ENCODE measurements around the gene CPEB1.
"Not testable (repeated sequence)": the region's sequence is repeated elsewhere in the genome, so short reads cannot be mapped to it uniquely, and the experiment has no call there.

Gene CPEB1

DNA sequence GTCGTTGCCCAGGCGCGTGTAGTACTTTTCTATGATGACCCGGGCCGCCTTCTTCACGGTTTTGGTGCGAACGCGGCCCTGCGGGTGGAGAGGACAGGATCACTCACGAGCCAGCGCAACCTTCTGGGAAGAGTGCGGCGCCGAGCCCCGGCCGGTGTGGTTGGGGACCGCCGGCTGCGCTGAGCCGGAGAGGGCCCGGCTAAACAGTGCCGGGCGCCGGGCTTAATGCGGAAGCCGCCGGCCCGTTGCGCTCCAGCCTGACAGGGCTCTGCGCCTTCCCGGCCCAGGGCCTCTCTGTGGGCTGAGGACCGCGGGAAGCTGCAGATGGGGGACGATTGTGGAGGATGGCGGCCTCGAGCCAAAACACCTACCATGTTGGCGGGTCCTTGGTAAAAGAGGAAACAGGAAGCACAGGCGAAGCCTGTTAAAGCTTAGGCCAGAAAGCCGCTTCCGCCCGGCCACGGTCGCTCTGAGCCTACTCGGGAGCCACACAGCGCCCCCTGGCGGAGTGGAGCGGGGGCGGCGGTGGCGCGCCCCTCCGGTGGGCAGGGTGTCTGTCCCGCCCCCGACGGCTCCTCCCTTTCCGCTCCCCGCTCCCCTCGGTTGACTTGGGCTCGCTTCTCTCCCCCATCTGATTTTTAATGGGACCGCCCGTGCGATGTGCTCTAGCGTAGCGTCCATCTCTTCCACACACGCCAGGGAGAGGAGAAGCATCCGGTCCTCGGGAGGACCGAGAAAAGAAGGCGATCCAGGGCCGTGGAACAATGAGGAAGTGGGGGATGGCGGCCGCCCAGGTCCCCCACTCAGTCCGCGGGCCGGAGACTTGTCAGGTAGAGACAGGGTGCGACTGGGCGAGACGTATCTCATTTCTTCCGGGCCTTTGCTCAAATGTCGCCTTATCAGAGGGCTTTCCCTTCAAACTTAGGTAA lies 106.8 kb downstream of the CPEB1 start, which contains the start of gene RPS17:
TSS of gene RPS17 (minus strand) at position 403 of the 929 bp plus-strand sequence. CDS start at position 374, 29 bp downstream.
- no peak for DNase-seq

DNA sequence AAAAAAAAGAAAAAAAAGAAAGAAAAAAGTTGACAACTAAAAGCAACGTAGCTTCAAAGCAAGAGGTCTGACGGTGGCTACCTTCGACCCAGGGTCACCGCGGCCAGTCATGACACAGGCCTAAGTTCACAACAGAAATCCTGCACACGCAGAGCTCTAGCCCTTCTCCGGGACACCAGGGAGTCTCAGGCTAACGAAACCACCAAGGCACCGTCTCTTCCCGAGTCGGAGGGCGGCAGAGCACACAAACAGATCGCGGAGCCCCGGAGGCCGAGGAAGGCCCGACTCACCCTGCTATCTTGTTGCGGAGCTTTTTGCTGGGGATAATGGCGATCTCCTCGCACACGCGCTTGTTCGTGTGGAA lies 107.5 kb downstream of the CPEB1 start:
- DNase-seq: no peak

DNA sequence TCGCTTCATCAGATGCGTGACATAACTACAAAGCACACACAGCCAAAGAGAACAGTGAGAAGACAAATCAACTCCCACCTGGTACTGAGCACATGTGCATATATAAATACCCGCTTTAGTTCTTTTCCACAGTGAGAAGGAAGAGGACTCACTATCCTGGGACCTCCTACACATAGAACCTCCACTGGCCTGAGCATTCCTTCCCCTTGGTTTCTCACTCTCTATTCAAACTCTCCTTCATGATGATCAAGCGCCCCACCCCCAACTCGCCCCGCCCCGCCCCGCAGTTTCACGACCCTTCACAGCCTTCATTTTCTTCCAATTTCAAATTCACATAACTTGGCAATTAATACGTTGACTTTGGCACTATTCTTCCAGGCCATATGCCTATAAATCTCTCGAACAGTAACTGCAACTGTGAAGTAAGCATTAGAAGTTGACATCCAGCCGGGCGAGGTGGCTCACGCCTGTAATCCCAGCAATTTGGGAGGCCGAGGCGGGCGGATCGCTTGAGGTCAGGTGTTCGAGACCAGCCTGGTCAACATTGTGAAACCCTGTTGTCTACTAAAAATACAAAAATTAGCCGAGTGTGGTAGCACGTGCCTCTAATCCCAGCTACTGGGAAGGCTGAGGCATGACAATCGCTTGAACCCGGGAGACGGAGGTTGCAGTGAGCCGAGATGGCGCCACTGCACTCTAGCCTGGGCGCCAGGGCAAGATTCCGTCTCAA lies 108.0 kb downstream of the CPEB1 start:
- DNase-seq: no peak

DNA sequence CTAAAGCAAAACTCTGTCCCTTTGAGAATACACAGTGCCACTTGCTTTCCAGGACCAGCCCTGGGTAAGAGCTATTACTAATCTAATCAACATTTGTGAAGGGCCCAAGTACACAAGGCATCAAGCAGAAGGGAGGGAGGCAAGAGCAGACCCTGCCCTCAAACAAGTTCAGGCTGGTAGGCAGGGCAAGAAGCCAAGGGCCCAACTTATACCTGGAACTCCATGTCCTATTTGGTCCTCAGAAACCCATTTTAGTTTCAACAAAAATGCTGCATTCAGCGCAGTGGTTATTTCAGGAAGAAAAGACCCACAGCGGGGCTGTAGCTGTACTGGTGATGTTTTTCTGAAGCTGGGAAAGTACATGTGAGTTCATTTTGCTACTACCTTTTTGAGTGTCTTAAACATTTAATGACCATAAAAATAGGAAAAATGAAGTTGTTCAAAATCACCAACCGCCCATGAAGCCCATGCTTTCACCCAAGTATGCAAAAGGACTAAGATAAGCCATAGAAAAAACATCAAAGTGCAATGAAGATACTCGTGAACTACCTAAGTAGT lies 109.7 kb downstream of the CPEB1 start:
- DNase-seq: no peak

DNA sequence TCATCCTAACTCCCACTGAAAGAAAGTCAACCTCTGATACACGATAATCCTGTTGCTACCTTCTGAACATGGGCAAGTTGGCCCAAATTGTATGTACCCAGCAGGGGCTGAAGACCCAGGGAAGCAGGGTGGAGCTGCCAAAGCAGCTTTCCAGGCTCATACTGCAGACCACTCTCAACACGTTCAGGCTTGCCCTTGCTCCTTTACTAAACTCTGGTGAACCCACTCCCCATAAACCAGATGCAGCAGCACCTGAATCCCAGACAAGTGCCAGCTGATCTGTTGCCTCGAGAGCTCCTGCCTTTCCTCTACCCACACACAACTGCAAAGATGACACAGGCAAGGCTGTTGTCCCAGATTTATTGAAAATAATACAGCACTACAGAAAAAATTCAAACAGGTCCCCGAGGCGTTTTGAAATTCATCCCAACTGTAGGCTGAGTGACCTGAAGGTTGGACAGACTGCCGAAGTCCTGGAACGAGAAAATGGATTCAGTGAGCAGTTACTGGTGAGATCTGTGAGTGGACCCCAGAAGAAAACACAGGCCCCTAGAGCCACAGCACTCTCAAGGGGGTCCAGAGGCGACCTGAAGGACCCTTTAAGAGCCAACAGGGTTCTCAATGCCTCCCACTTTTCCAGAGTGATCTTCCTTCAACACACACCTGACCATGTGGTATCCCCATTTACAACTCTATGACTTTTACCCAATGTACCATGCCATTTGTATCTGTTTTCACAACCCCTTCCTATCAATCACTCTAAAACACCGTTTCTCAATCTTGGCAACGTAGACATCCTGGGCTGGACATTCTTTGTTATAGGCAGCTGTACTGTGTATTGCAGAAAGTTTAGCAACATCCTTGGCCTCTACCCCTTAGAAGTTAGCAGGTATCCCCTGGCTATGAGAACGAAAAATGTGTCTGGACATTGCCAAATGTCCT lies 110.5 kb downstream of the CPEB1 start:
- no peak for DNase-seq

DNA sequence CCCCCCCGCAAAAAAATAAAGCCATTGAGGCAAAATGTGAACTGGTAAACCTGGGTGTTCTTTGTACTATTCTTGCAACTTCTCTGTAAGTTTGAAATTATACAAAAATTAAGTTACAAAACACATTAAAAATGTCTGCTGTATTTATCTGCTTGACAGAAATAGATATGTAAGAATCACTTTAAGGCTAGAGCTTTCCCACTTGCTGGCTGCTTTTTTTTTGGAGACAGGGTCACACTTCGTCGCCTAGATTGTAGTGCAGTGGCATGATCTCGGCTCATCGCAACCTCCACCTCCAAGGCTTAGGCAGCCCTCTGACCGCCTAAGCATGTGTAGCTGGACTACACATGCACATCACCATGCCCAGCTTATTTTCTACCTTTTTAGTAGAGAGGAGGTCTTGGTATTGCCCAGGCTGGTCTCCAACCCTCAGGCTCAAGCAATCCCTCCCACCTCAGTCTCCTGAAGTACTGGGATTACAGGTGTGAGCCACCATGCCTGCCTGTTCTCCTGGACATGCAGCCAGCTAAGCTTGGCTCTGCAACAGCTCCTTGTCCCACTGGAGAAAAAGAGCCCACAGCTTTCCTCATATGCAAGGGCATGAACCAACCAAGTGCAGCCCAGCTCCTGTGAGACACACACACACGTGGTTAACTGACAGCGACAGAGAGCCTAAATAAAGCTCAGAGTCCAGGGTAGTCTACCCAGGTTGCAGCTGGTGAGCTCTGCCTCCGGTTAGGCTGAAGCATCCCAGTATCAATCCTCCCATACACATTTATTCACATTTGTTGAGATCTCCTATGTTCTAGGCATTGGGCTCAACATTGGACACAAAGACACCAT lies 111.4 kb downstream of the CPEB1 start:
- DNase-seq: no peak

DNA sequence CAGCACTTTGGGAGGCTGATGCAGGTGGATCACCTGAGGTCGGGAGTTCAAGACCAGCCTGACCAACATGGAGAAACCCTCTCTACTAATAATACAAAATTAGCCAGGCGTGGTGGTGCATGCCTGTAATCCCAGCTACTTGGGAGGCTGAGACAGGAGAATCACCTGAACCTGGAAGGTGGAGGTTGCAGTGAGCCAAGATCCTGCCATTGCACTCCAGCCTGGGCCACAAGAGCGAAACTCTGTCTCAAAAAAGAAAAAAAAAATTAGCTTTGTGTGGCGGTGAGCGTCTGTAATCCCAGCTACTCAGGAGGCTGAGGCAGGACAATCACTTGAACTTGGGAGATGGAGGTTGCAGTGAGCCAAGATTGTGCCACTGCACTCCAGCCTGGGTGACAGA lies 112.0 kb downstream of the CPEB1 start:
- DNase-seq: not testable (repeated sequence)

DNA sequence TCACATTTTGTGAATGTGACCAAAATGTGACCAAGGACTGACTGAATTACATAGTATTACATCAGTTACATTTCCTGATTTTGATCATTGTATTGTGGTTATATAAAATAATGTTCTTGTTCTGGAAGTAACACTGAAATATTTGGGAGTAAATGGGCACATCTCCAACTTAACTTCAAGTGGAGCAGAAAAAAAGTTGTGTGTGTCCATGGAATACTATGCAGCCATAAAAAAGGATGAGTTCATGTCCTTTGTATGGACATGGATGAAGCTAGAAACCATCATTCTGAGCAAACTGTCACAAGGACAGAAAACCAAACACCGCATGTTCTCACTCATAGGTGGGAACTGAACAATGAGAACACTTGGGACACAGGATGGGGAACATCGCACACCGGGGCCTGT lies 112.7 kb downstream of the CPEB1 start:
- DNase-seq: not testable (repeated sequence)

DNA sequence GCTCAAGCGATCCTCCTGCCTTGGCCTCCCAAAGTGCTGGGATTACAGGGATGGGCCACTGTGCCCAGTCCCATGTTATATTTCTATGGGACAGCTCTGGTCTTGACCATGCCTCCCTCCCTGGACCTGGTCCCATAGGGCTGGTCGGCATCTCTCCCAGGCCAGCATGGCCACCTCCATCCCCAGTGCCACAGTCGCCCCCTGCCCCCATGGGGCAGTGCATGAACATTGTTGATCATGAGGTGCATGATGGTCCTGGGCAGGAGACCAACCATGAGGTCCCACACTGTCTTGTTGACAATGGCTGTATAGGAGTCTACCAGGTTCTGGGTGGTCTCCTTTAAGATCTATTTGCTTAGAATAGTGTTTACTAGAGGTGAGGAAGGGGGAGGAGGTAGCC lies 113.4 kb downstream of the CPEB1 start:
- DNase-seq: no peak

DNA sequence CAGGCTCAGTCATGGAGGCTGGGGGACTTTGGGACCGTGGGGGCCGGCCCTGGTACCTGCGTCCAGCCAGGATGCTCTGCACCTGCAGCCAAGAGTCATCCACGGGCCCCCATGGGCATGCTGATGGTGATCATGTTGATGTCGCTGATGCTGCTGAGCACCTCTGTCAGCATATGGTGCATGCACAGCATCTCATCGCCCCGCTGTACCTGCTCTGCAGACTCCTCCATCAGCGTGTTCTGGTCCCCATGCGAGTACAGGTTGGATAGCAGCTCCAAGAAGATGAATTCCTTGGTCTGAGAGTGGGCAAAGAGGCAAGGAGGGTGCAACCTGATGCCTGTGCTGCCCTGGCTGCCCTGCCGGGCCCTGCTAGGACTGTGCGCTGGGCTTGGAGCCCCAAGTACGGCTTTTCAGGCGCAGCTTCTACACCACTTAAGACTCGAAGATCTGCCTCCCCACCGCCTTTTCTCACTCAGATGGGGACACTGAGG lies 114.1 kb downstream of the CPEB1 start:
- no peak for DNase-seq

DNA sequence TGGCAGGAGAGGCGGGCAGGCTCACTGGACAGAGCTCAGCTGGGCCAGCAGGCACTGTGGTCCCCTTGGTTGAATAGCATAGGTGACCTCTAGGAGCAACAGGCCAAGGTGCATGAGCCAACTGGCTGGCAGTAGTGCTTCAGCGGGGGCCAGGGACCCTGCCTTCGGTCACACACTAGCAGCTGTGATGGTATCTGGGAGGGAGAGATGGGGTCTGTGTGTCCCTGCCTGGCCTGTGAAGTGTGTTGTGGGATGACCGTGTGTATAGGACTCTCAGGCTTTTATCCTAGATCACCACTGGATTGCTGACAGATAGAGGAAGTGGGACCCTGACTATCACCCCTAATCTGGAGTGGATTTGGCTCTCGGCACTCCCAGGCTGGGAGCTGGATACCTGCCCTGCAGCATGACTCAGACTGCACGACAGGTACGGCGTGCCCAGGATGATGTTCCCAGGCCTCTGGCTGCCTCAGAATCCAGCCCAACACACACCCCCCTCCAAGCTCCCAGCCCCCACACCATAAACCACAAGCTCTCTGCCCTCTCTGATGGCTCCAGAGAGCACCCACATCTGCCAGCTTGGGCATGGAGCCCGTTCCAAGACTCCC lies 114.7 kb downstream of the CPEB1 start:
- DNase-seq: no peak

DNA sequence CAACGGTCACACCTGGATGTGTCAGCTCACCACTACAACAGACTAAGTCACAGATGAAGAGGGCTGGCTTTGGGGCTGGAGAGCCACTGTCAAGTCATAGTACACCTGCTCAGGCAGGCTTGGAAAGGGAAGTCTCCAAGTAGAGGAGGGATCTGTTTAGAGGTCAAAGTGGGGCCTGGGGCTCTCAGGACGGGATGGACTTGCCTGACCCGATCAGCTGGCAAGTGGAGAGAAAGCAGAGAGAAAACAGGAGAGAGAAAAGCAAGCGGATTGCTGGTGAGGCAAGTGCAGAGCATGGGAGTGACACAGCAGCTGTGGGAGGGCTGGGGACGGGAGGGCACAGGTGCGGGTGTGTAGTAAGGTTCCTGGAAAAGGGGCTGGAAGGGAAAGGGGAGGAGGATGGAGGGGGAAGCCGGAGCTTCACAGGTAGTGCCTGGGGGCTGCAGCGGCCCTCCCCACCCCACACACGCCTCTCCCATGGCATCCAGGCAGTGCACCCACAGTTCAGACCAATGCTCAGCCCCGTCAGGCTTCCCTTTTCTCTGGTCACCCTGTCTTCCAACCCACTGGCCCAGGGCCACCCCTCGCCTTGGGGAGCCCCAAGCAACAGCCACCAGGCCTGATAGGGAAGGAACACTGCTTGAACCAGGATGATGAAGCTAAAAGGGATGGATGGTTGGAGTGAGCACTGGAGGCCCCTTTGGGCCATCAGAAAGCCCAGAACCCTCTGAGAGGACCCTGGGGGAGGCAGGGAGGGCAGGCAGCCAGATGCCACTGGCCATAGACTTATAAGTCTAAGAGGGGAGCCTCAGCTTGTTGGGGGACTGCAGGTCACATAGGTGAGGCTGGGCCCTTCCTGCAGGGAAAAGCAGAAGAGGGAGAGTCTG lies 115.4 kb downstream of the CPEB1 start:
- DNase-seq: no peak

DNA sequence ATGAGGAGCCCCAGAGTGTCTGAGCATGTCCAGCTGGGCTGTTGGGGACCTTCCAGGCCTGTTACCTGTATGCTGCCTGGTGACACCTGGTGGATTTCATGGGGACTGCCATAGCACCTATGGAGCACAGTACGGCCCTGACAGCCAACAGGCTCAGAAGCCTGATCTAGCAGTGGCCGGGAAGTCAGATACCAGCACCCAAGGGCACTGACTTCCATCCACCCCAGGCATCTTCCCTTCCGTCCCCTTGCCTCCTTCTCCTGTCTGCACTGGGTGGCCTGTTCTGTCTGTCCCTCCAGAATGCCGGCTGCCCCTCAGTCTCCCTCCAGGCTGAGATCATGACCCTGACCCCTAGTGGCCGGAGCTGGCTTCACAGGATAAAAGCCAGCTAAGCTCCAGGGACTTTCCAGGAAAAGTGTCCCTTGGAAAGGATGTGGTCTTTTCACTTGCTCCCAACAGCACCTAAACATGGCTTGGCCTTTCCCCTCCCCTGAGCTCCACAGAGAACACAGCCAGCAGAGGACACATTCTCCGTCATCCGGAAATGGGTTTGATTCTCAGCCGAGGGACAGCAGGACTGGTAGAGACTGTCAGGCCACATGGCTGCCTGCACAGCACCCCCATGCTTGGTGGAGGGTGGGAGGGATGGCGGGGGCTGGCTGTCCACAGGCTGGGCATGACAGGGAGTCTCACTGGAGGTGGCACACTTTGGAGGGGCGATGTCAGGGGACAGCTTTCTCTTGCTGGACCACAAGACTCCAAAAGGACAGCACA lies 116.4 kb downstream of the CPEB1 start:
- no peak for DNase-seq

DNA sequence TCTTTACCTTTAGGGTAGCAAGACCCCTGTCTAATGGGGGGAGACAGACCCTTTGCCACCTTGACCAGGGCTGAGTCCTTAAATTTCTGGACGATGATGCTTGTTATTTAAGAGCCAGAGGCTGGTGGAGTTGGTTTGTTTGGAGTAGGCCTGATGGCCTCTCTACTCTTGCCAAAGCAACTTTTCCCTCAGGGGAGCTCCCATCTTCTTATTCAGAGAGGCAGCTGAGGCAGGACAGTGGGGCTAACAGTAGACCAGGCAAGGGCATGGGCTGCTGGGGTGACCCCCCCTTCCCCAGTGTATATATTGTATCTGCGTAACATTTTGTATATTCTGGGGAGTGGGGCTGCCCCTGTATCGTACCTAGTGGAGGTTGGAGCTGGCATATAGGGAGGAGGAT lies 117.2 kb downstream of the CPEB1 start:
- DNase-seq: no peak

DNA sequence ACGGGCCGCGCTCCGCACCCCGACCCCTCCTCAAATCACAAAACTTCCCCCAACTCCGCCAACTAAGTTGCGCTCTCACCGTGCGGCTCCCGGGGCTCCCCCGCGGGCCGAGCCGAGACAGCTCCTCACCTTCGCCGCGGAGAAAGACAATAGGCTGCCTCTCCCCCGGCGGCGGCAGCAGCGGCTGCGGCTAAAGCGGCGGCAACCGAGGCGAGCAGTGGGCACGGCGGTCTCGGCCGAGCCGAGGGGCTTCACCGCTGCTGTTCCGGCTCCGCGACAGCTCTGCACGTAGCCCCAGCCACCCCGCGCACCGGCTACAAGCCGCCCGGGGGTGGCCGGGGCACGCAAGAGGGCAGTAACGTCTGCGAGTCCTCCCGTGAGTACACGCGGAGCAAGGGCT lies 133.6 kb downstream of the CPEB1 start:
- DNase-seq: not testable (repeated sequence)

DNA sequence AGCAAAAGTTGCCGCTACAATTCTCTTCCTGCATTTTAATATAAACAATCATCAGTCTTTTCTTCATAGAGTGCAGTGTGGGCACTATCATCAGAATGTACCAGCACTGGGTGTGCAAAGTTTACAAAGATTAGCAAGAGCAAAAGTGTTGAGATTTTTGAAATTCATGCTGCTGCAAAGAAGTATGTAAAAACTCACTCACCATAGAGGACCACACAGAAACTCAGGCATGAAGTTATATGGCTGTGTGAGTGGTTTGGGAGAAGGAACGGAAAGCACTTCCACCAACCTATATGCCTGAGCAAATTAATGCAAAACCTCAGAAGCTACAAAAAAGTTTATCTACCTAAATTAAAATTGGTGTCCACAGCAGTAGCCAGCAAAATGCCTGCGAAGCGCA lies 139.5 kb downstream of the CPEB1 start:
- not testable (repeated sequence) for DNase-seq

DNA sequence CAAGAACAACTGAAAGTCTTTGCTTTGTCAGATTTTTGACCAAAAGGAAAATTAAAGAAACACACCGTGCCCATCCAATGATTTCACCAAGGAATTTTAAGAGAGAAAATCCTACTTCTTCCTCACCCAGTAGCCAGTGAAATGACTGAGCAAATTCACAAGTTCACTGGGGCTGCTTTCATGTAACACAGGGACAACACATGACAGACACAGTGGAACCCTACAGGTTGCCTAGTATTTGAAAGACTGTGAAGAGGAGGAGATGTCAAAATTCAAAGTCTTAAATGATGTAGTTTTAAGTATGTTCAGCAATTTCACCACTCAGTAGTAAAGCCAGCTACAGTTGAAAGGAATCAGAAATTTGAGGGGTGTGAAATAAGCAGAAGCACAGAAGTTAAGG lies 140.1 kb downstream of the CPEB1 start:
- not testable (repeated sequence) for DNase-seq

DNA sequence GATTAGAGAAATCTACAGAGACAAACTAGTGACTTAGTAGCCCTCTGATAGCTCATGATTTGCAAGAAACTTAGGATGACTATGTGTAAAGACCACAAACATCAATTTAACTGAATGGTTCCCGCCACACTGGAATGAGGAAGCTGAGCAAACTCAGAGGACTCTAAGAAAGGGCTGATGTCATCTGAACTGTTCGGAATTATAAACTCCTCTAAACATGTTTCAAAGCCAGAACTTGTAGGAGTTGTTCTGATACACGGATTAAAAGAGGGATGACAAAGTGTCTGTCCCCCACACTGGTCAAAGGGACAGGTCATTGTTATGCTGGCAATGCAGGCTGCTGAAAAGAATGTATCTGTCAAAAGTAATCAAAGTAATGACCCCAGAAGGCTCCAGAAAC lies 141.3 kb downstream of the CPEB1 start:
- not testable (repeated sequence) for DNase-seq

DNA sequence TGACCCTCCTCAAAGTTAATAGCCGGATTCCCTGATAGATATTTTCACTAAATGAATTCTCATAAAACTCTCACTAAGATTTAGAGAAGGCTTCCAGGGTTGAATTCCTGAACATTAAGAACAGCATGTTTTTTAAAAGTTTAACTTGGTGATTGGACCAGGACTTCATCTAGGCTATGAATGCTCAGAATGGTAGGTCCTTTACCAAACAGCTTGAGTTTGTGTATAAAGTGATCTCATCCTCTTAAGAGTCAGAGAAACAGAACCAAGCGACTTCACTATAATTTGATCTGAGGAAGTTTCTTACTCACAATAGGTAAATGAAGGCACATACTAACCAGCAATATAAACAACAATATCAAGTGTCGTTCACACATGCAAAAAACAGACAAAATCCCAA lies 143.1 kb downstream of the CPEB1 start:
- DNase-seq: not testable (repeated sequence)
